Measurements from ENCODE around the gene CUL9.

The CUL9 gene

GRCh38 chr6:43215066-43215465, 33.1 kb downstream of the CUL9 start:
- Histone ChIP-seq H3K79me2 (ENCODE audit: insufficient read depth, low read length) (no peaks in the 10 kb centered on the region), H3K9ac (ENCODE audit: low read depth, low read length) (no peak overlapping the region), H3K27me3 (ENCODE audit: insufficient read depth, low read length, poor library complexity) (no peaks in the 10 kb centered on the region), H3K36me3 (ENCODE audit: insufficient read depth, low read length) (peaks cover 18% of the 10 kb centered on the region), H3K9me3 (ENCODE audit: insufficient read depth, low read length, severe bottlenecking) (no peaks in the 10 kb centered on the region), H4K20me1 (ENCODE audit: insufficient read depth, low read length) (no peaks in the 10 kb centered on the region), H3K4me2 (ENCODE audit: insufficient read depth, low read length) (no peak overlapping the region), H2AFZ (ENCODE audit: low read depth, low read length) (no peak overlapping the region), H3K27ac (ENCODE audit: low read length) (no peak overlapping the region), H3K4me3 (ENCODE audit: low read depth in 1 of 2, low read length in 2 of 2) (no peak overlapping the region), H3K4me1 (ENCODE audit: insufficient read depth, low read length) (no peaks in the 10 kb centered on the region)
- no peak for DNase-seq
- no peak for ATAC-seq (ENCODE audit: insufficient read depth, low read depth)
- no peak for TF ChIP-seq CTCF (IDR thresholded peaks at IDR 0.05; ENCODE audit: borderline replicate concordance, extremely low read depth, low read length, poor library complexity, severe bottlenecking)
- no peak for TF ChIP-seq EZH2 (IDR thresholded peaks at IDR 0.05; ENCODE audit: borderline replicate concordance, low read depth, low read length, severe bottlenecking)

- DNase-seq: no peak
- peaks cover 26% of the 10 kb centered on the region for H3K36me3 ChIP-seq (ENCODE audit: insufficient read depth, low read length)
- no peak overlapping the region for H3K9ac ChIP-seq (ENCODE audit: low read depth, low read length)
Measured at GRCh38 chr6:43216200-43216599, 34.2 kb downstream of the CUL9 start.

DNA sequence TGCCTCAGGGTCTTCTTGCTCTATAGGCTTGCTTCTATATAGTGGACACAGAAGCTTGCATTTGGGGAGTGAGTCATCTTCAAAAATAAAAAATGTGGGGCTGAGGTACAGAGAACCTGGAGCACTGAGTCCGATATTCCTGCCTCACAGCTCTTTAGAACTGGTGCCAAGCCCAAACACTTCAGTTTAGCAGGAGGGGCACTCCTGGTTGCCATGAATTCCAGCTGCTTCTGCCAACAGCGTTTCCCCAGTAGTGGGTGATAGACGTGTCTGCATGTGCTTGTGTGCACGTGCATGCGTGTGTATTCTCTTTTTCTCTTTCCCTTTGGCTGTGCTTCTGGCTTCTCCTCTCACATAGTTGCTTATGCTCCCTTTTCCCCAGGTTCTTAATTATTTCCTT, 35.4 kb downstream of the CUL9 start:
- Histone ChIP-seq H3K9ac (ENCODE audit: low read depth, low read length) (no peak overlapping the region), H3K9me3 (ENCODE audit: insufficient read depth, low read length, severe bottlenecking) (no peaks in the 10 kb centered on the region), H3K36me3 (ENCODE audit: insufficient read depth, low read length) (peaks cover 33% of the 10 kb centered on the region), H3K79me2 (ENCODE audit: insufficient read depth, low read length) (no peaks in the 10 kb centered on the region), H3K4me3 (ENCODE audit: low read depth in 1 of 2, low read length in 2 of 2) (no peak overlapping the region), H4K20me1 (ENCODE audit: insufficient read depth, low read length) (no peaks in the 10 kb centered on the region), H3K27ac (ENCODE audit: low read length) (no peak overlapping the region), H2AFZ (ENCODE audit: low read depth, low read length) (no peak overlapping the region), H3K4me2 (ENCODE audit: insufficient read depth, low read length) (no peak overlapping the region), H3K4me1 (ENCODE audit: insufficient read depth, low read length) (no peaks in the 10 kb centered on the region), H3K27me3 (ENCODE audit: insufficient read depth, low read length, poor library complexity) (no peaks in the 10 kb centered on the region)
- TF ChIP-seq CTCF (IDR thresholded peaks at IDR 0.05; ENCODE audit: borderline replicate concordance, extremely low read depth, low read length, poor library complexity, severe bottlenecking) (no peak), EZH2 (IDR thresholded peaks at IDR 0.05; ENCODE audit: borderline replicate concordance, low read depth, low read length, severe bottlenecking) (no peak)
- DNase-seq (no peak), ATAC-seq (ENCODE audit: insufficient read depth, low read depth) (no peak)

More at GRCh38 chr6:43216200-43216599, 34.2 kb downstream of the CUL9 start:
- H3K4me2 ChIP-seq (ENCODE audit: insufficient read depth, low read length): no peak overlapping the region
- no peak for ATAC-seq (ENCODE audit: insufficient read depth, low read depth)
- no peak overlapping the region for H3K27ac ChIP-seq (ENCODE audit: low read length)
- H3K4me3 ChIP-seq (ENCODE audit: low read depth in 1 of 2, low read length in 2 of 2): no peak overlapping the region
- TF ChIP-seq CTCF (IDR thresholded peaks at IDR 0.05; ENCODE audit: borderline replicate concordance, extremely low read depth, low read length, poor library complexity, severe bottlenecking): no peak
- TF ChIP-seq EZH2 (IDR thresholded peaks at IDR 0.05; ENCODE audit: borderline replicate concordance, low read depth, low read length, severe bottlenecking): no peak
- H3K79me2 ChIP-seq (ENCODE audit: insufficient read depth, low read length): no peaks in the 10 kb centered on the region
- H2AFZ ChIP-seq (ENCODE audit: low read depth, low read length): no peak overlapping the region
- H3K9me3 ChIP-seq (ENCODE audit: insufficient read depth, low read length, severe bottlenecking): no peaks in the 10 kb centered on the region
- no peaks in the 10 kb centered on the region for H3K4me1 ChIP-seq (ENCODE audit: insufficient read depth, low read length)
- H4K20me1 ChIP-seq (ENCODE audit: insufficient read depth, low read length): no peaks in the 10 kb centered on the region
- no peaks in the 10 kb centered on the region for H3K27me3 ChIP-seq (ENCODE audit: insufficient read depth, low read length, poor library complexity)

DNA sequence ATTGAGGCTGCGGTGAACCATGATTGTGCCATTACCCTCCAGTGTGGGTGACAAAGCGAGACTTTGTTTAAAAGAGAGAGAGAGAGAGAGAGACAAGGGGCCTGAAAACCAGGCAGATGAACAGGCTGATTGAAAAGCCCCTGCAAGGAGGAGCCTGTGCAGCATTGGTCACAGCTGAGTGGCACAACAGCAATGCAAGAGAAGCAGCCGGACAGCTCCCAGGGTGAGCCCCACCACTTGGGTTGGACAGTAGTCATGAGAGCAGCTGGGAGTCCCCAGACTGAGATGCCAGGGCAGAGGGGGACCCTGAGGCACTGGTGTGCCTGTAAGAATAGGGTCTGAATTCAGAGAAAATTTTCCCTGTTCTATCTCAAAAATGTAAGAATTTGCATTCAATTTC, 37.1 kb downstream of the CUL9 start:
- no peaks in the 10 kb centered on the region; the same call in 1 of the 2 replicates for H4K20me1 ChIP-seq (ENCODE audit: insufficient read depth, low read length)
- peaks cover 49% of the 10 kb centered on the region for H3K36me3 ChIP-seq (ENCODE audit: insufficient read depth, low read length)
- DNase-seq (no peak), ATAC-seq (ENCODE audit: insufficient read depth, low read depth) (no peak)
- no peak overlapping the region for H3K4me3 ChIP-seq (ENCODE audit: low read depth in 1 of 2, low read length in 2 of 2)
- H3K79me2 ChIP-seq (ENCODE audit: insufficient read depth, low read length): no peaks in the 10 kb centered on the region
- H3K27ac ChIP-seq (ENCODE audit: low read length): no peak overlapping the region
- no peaks in the 10 kb centered on the region for H3K9me3 ChIP-seq (ENCODE audit: insufficient read depth, low read length, severe bottlenecking)
- TF ChIP-seq CTCF (IDR thresholded peaks at IDR 0.05; ENCODE audit: borderline replicate concordance, extremely low read depth, low read length, poor library complexity, severe bottlenecking) (no peak), EZH2 (IDR thresholded peaks at IDR 0.05; ENCODE audit: borderline replicate concordance, low read depth, low read length, severe bottlenecking) (no peak)
- no peaks in the 10 kb centered on the region for H3K27me3 ChIP-seq (ENCODE audit: insufficient read depth, low read length, poor library complexity)
- H3K9ac ChIP-seq (ENCODE audit: low read depth, low read length): no peak overlapping the region
- no peak overlapping the region for H3K4me2 ChIP-seq (ENCODE audit: insufficient read depth, low read length)
- H2AFZ ChIP-seq (ENCODE audit: low read depth, low read length): no peak overlapping the region
- peaks cover 4% of the 10 kb centered on the region for H3K4me1 ChIP-seq (ENCODE audit: insufficient read depth, low read length)
